SW 1271 (cell line): ENCODE results near the gene RSPH1.

Experiments used
- DNase-seq, 2 experiments: peaks; one replicate each; lab custom pipeline; 2025; lab: John Stamatoyannopoulos, UW

RSPH1 gene

GRCh38 chr21:42531771-42532170, 35.7 kb upstream of the RSPH1 start:
- DNase-seq = no peak

GRCh38 chr21:42530167-42530518, 34.1 kb upstream of the RSPH1 start:
- no peak for DNase-seq

DNA sequence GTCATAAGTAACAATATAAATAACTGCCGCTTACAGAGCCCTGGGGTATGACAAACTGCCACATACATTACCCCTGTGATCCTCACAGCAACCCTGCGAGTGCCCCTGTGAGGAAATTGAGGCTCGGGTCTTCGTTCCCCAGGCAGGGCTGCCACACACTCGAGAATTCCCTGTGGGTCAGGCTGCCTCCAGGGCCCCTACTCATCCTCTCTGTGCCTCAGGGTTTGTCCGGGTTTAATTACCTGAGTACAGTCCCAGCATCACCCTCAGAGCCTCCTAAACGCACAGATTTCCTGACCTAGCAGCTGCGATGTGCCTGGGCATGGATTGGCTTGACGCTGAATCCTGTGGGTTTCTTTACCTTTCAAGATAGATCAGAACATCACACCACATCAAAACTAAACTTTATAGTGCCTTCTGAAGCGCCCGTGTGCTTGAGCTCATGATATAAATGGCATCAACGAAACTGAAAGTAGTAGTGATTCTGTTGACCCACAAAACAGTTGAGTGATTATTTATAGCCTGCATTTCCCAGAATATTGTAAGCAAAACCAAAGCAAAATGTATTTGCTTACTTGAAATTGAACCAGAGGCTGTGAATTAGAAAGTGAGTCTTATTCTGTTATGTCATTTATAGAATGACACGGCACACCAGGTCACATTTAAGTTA, 31.6 kb upstream of the RSPH1 start:
- DNase-seq = no peak

- DNase-seq = no peak
These were observed 31.1 kb upstream of the RSPH1 start for GRCh38 chr21:42527127-42527488.

DNA sequence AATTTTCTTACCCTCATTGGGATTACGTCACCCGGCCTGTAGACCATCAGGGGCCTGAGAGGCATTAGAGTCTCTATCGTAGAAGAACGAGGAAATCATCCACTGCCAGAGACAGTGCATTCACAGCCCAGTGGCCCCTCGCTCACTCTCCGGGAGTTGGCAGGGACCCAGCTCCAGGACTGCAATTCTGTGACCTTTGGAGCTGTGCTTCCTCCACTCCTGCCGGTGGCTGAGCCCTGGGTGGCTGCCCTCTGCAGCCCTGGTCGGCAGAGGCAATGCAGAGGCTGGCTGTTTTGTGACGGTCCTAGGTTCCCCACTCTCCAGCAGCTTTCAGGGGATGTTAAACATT, 30.3 kb upstream of the RSPH1 start:
- no peak for DNase-seq

DNA sequence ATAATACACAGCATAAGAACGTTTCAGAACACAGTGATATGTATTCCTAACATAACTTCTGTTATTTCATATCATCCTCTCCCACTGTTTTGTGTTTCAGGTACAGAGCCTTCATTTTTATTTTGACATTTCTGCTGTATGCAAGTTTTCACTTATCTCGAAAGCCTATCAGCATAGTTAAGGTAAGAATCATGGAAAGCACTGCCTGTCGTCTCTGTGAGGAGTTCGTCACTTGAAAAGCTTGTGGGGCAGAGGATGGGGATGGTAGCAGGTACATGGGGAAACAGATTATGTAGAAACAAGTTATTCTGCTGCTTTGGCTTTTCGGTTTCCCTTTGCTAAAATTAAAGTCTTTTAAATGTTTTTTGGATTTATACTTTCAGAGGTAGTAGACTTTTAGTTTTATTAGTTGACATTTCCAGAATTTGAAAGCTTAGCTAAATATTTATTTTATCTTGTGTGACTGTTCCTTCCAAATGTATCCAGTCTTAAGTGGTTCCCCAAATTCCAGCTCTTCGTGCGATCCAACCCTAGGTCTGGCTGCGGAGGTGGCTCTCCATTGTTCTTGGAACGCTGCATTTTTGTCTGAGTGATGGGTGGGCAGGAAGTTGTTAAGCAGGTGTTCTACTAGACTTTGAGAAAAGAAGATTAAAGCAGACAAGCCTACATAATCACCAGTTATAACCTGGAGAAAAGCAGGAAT, 29.8 kb upstream of the RSPH1 start:
- DNase-seq = no peak

DNA sequence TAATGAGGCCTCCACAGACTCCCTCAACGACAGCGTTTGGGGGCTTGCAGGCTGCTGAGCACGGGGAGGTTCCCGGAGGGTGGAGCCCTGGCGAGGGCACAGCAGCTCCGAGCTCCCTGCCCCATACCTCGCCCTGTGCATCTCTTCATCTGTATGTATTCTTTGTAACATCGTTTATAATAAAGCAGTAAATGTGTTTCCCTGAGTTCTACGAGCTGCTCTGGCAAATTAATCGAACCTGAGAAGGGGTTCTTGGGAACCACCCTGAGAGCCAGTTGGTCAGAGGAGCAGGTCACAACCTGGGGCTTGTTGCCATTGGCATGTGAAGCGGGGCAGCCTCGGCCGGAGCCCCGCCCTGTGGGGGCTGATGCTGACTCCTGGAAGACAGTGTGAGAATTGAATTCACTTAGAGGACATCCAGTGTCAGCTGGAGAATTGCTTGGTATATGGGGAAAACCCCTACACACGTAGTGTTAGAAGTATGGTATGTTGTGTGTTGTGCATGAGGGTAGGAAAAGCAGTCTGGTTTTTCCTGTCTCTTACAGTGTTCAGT, 29.1 kb upstream of the RSPH1 start:
- DNase-seq = no peak

- no peak for DNase-seq
These were observed 28.5 kb upstream of the RSPH1 start for GRCh38 chr21:42524341-42525028.

GRCh38 chr21:42523941-42524340, 27.9 kb upstream of the RSPH1 start:
- DNase-seq = no peak

GRCh38 chr21:42523211-42523610, 27.2 kb upstream of the RSPH1 start:
- DNase-seq = no peak

- no peak for DNase-seq
These were observed 26.7 kb upstream of the RSPH1 start for GRCh38 chr21:42522771-42523170.

DNA sequence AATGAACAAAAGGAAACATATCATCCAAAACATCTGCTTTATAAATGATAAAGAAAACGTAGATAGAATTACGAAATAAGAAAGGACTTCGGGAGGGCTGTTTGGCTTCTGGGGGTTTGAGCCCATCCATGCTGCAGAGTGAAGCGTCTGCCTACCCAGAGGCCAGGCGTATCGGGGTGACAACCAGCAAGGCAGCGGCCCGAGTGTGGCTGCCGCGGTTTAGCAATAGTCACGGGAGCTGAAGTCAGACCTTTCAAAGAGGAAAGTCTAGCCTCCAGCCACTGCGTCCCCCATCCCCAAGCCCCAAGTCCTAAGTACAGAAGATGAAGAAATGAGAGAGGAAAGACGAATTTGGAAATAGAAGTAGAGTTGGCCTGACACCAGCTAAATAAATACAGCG, 26.2 kb upstream of the RSPH1 start:
- no peak for DNase-seq

DNA sequence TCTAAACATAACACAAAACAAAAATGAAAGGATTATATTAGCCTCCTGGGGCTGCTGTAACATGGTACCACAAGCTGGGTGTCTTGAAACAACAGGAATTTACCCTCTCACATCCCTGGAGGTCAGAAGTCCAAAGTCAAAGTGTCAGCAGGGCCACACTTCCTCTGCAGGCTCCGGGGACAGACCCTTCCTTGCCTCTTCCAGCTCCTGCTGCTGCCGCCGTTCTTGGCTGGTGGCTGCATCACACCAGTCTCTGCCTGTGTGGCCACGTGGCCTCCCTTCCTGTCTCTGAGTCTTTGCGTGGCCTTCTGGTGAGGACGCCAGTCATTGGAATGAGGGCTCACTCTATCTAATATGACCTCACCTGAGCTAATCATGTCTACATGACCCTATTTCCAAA, 25.8 kb upstream of the RSPH1 start:
- DNase-seq = no peak

DNA sequence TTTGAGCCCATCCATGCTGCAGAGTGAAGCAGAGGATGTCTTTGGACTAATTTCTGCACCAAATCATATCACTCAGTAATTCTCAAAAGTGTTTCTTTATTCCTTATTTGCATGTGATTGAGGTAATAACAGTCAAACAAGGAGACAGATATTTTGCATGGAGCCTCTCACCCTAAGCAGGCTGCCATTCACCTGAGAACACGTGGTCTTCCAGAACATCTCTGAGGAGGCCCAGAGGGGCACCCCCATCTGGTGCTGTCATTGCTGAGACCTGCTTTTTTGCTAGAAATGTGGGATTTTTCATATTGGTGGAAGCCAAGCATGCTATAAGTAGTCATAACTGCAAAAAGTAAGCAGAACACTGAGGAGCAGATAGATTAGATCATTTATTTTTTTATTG, 25.4 kb upstream of the RSPH1 start:
- no peak for DNase-seq

- no peak for DNase-seq
These were observed 24.7 kb upstream of the RSPH1 start for GRCh38 chr21:42520628-42521253.

- DNase-seq = no peak
These were observed 22.6 kb upstream of the RSPH1 start for GRCh38 chr21:42518626-42519025.

DNA sequence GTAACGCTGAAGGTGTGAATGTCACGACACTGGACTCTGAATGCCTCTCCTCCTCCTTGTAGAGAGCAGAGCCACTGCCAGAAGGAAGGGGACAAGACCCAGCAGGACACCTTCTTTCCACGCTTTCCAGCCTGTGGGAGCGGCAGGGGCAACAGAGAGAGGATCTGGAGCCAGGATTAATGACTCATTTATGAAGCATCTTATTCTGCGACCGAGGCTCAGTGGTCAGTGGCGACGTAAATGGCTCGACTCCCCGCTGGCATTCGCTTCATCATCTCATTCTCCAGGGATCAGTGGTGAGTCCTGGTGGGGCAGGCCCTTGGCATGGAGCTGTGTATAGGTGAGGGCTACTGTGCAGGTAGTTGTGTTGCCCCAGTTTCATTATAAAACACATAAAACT, 22.2 kb upstream of the RSPH1 start:
- DNase-seq = no peak

GRCh38 chr21:42515708-42516502, 19.9 kb upstream of the RSPH1 start:
- no peak for DNase-seq

DNA sequence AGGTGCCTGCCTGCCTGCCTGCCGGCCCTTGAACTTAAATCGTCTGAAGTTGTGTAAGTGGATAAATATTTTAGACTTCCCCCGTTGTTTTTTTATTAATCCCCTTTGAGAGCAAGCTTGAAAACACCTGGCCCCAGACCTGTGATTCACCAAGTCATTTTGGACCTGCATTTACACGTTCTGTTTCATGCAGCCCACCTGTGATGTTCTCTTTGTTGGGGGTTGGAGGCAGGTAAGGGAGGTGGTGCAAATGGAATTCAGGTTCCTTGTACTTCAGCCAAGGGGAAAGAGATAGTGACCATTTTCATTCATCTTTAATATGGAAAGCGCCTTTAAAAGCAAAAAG, 18.8 kb upstream of the RSPH1 start:
- no peak for DNase-seq

- no peak for DNase-seq
These were observed 18.2 kb upstream of the RSPH1 start for GRCh38 chr21:42513985-42514882.
